SK-N-SH treated with all-trans-retinoic acid at 6 μM for 48 hours (cell line): Measurements from ENCODE around the gene RECQL5.

ENCODE experiments used
- ATAC-seq: fragments of 200-7000 bp; cut with Tn5 transposase; 3 replicates; pipeline ENCODE4 v1.9.1; 2020; ENCODE audit warnings: mild to moderate bottlenecking, moderate library complexity
- BACH2 ChIP-seq: fragments of 250-450 bp; sonication (Bioruptor Pico); IDR thresholded peaks from 2 replicates; pipeline ENCODE4 v1.9.0; 2021; ENCODE audit warnings: mild to moderate bottlenecking, borderline replicate concordance
- ESRRG ChIP-seq: fragments of 250-450 bp; sonication (Bioruptor Pico); IDR thresholded peaks from 2 replicates; pipeline ENCODE4 v1.6.1; 2021; ENCODE audit warnings: mild to moderate bottlenecking
- GLIS3 ChIP-seq: fragments of 250-450 bp; sonication (Bioruptor Pico); IDR thresholded peaks from 2 replicates; pipeline ENCODE4 v1.5.0; 2020; ENCODE audit warnings: mild to moderate bottlenecking, moderate library complexity
- ISL1 ChIP-seq: fragments of 250-450 bp; sonication (Bioruptor Pico); IDR thresholded peaks from 2 replicates; pipeline ENCODE4 v2.1.2; 2022; ENCODE audit warnings: mild to moderate bottlenecking, moderate library complexity
- OSR1 ChIP-seq: fragments of 250-450 bp; sonication (Bioruptor Pico); IDR thresholded peaks from 2 replicates; pipeline ENCODE4 v1.8.0; 2022; ENCODE audit warnings: moderate library complexity, mild to moderate bottlenecking, inconsistent platforms
- PPARA ChIP-seq: fragments of 250-450 bp; sonication (Bioruptor Pico); IDR thresholded peaks from 2 replicates; pipeline ENCODE4 v1.5.0; 2020; ENCODE audit warnings: mild to moderate bottlenecking, borderline replicate concordance
- RARB ChIP-seq: fragments of 250-450 bp; sonication (Bioruptor Pico); IDR thresholded peaks from 2 replicates; pipeline ENCODE4 v1.8.0; 2021; ENCODE audit warnings: mild to moderate bottlenecking, moderate library complexity
- SNAI2 ChIP-seq: fragments of 250-450 bp; sonication (Bioruptor Pico); IDR thresholded peaks from 2 replicates; pipeline ENCODE4 v1.5.0; 2020; ENCODE audit warnings: mild to moderate bottlenecking, moderate library complexity
- TCF4 ChIP-seq: fragments of 250-450 bp; sonication (Bioruptor Pico); IDR thresholded peaks from 2 replicates; pipeline ENCODE4 v1.8.0; 2021; ENCODE audit warnings: mild to moderate bottlenecking, moderate library complexity, borderline replicate concordance
- TOX ChIP-seq: fragments of 250-450 bp; sonication (Bioruptor Pico); IDR thresholded peaks from 2 replicates; pipeline ENCODE4 v1.8.0; 2021; ENCODE audit warnings: mild to moderate bottlenecking, moderate library complexity, borderline replicate concordance
- ZC3H10 ChIP-seq: fragments of 250-450 bp; sonication (Bioruptor Pico); IDR thresholded peaks from 2 replicates; pipeline ENCODE4 v1.5.1; 2021; ENCODE audit warnings: mild to moderate bottlenecking, moderate library complexity
- ZFP3 ChIP-seq: fragments of 250-450 bp; sonication (Bioruptor Pico); IDR thresholded peaks from 2 replicates; pipeline ENCODE4 v1.5.0; 2020; ENCODE audit warnings: mild to moderate bottlenecking, moderate library complexity
- ZFP30 ChIP-seq: fragments of 450-650 bp; formaldehyde crosslinking; IDR thresholded peaks from 2 replicates; pipeline ENCODE4 v1.5.0; 2022; ENCODE audit warnings: mild to moderate bottlenecking, moderate library complexity
- ZNF565 ChIP-seq: fragments of 450-650 bp; formaldehyde crosslinking; conservative IDR thresholded peaks from 2 replicates; pipeline ENCODE4 v1.5.0; 2020; ENCODE audit warnings: low read depth, mild to moderate bottlenecking, moderate library complexity
- ZNF70 ChIP-seq: fragments of 450-650 bp; formaldehyde crosslinking; IDR thresholded peaks from 2 replicates; pipeline ENCODE4 v1.5.0; 2020; ENCODE audit warnings: mild to moderate bottlenecking, moderate library complexity
- ZNF8 ChIP-seq: fragments of 450-650 bp; formaldehyde crosslinking; IDR thresholded peaks from 2 replicates; pipeline ENCODE4 v1.5.0; 2020; ENCODE audit warnings: mild to moderate bottlenecking, moderate library complexity
- TF ChIP-seq, protein P1 (sequence below): fragments of 250-450 bp; sonication (Bioruptor Pico); IDR thresholded peaks from 2 replicates; pipeline ENCODE4 v1.5.1; 2021; ENCODE audit warnings: mild to moderate bottlenecking, moderate library complexity
- TF ChIP-seq, protein P2 (sequence below): fragments of 250-450 bp; sonication (Bioruptor Pico); IDR thresholded peaks from 2 replicates; pipeline ENCODE4 v1.8.0; 2020; ENCODE audit warnings: mild to moderate bottlenecking, moderate library complexity, borderline replicate concordance
- TF ChIP-seq, protein P3 (sequence below): fragments of 250-450 bp; sonication (Bioruptor Pico); IDR thresholded peaks from 2 replicates; pipeline ENCODE4 v1.8.0; 2021; ENCODE audit warnings: low read depth, mild to moderate bottlenecking, moderate library complexity, borderline replicate concordance
- TF ChIP-seq, protein P4 (sequence below): fragments of 250-450 bp; sonication (Bioruptor Pico); IDR thresholded peaks from 2 replicates; pipeline ENCODE4 v1.5.0; 2020; ENCODE audit warnings: mild to moderate bottlenecking, moderate library complexity
- TF ChIP-seq, protein P5 (sequence below): fragments of 250-450 bp; sonication (Bioruptor Pico); IDR thresholded peaks from 2 replicates; pipeline ENCODE4 v1.5.1; 2020; ENCODE audit warnings: low read depth, mild to moderate bottlenecking, moderate library complexity

The RECQL5 gene

DNA sequence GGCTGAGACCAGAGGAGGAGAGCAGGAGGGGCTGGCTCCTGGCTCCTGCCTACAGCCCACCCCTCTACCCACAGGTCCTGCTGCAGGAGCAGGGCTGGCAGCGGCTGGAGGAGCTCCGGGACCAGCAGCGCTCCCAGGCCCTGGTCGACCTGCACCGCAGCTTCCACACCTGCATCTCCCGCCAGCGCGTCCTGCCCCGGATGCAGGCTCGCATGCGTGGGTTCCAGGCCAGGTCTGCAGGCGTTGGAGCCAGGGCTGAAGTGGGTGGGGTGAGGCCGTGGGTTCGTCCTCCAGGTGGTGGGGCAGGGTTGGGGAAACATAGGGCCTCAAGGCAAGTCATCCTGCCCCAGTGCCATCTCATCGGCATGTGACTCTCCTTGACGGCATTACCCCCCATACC is 61.2 kb downstream of the RECQL5 start:
- TF ChIP-seq BACH2 (CRISPR knock-in tag) = no peak
- no peak for TF ChIP-seq TOX (CRISPR knock-in tag)
- no peak for TF ChIP-seq GLIS3 (CRISPR knock-in tag)
- TF ChIP-seq, all 23 proteins: peak for 0
- no peak for ATAC-seq

DNA sequence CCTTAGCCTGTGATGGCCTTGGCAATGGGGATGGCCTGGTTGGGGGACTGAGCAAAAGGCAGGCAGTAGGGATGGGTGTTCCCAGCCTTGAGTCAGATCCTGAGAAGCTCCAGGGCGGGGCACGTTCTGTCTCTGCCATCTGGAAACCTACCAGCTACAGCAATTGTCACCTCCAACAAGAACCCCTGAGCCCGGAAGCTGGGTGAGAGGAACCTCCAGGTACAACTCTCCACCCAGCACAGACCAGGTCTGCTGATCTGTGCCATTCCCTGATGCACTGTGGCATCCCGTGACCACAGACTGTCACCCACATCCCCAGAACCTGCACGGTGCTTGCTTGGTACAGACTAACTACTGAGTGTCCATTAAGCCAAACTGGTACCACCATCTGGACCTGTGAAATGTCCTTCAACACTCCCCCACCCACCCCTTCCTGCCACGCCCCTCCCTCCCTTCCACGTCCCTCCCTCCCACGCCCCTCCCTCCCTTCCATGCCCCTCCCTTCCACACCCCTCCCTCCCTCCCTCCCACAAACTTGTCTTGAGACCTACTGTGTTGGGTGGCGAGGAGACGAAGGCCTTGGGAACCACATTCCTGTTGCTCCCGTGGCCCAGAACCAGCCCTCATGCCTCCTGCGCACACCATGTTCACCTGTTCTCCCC is 62.8 kb downstream of the RECQL5 start:
- ATAC-seq = no peak; the same call in 2 of the 3 replicates
- TF ChIP-seq ZNF8 = no peak
- TF ChIP-seq ZFP3 (CRISPR knock-in tag) = no peak
- no peak for TF ChIP-seq ISL1
- TF ChIP-seq, protein P1, sequence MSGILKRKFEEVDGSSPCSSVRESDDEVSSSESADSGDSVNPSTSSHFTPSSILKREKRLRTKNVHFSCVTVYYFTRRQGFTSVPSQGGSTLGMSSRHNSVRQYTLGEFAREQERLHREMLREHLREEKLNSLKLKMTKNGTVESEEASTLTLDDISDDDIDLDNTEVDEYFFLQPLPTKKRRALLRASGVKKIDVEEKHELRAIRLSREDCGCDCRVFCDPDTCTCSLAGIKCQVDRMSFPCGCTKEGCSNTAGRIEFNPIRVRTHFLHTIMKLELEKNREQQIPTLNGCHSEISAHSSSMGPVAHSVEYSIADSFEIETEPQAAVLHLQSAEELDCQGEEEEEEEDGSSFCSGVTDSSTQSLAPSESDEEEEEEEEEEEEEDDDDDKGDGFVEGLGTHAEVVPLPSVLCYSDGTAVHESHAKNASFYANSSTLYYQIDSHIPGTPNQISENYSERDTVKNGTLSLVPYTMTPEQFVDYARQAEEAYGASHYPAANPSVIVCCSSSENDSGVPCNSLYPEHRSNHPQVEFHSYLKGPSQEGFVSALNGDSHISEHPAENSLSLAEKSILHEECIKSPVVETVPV (CRISPR knock-in tag) = no peak
- TF ChIP-seq ZNF70 (CRISPR knock-in tag) = no peak
- TF ChIP-seq, all 23 proteins: peak for 0

DNA sequence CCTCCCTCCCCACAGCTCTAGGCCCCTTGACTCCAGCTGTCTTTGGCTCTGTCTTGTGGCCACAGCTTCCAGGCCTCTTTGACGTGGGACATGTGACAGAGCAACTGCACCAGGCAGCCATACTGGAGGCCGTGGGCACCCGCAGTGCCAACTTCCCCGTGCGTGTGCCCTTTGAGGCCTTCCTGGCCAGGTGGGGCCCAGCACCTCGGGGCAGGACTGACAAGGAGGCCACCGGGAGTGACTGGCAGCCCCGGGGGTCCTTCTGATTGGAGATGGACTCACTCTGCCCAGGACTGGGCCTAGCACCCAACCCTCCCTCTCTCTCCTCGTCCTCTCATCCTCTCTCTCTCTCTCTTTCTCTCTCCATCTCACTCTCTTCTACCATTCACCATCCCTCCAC is 63.8 kb downstream of the RECQL5 start:
- TF ChIP-seq, protein P2, sequence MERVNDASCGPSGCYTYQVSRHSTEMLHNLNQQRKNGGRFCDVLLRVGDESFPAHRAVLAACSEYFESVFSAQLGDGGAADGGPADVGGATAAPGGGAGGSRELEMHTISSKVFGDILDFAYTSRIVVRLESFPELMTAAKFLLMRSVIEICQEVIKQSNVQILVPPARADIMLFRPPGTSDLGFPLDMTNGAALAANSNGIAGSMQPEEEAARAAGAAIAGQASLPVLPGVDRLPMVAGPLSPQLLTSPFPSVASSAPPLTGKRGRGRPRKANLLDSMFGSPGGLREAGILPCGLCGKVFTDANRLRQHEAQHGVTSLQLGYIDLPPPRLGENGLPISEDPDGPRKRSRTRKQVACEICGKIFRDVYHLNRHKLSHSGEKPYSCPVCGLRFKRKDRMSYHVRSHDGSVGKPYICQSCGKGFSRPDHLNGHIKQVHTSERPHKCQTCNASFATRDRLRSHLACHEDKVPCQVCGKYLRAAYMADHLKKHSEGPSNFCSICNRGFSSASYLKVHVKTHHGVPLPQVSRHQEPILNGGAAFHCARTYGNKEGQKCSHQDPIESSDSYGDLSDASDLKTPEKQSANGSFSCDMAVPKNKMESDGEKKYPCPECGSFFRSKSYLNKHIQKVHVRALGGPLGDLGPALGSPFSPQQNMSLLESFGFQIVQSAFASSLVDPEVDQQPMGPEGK (CRISPR knock-in tag) = no peak
- TF ChIP-seq, protein P3, sequence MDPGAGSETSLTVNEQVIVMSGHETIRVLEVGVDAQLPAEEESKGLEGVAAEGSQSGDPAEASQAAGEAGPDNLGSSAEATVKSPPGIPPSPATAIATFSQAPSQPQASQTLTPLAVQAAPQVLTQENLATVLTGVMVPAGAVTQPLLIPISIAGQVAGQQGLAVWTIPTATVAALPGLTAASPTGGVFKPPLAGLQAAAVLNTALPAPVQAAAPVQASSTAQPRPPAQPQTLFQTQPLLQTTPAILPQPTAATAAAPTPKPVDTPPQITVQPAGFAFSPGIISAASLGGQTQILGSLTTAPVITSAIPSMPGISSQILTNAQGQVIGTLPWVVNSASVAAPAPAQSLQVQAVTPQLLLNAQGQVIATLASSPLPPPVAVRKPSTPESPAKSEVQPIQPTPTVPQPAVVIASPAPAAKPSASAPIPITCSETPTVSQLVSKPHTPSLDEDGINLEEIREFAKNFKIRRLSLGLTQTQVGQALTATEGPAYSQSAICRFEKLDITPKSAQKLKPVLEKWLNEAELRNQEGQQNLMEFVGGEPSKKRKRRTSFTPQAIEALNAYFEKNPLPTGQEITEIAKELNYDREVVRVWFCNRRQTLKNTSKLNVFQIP = no peak
- TF ChIP-seq TCF4 (CRISPR knock-in tag) (no peak), ZFP3 (CRISPR knock-in tag) (no peak), ZFP30 (CRISPR knock-in tag) (no peak), ZNF70 (CRISPR knock-in tag) (no peak), SNAI2 (CRISPR knock-in tag) (no peak), TOX (CRISPR knock-in tag) (no peak), ZC3H10 (CRISPR knock-in tag) (no peak), OSR1 (CRISPR knock-in tag) (no peak), PPARA (no peak), BACH2 (CRISPR knock-in tag) (no peak)
- TF ChIP-seq, protein P4, sequence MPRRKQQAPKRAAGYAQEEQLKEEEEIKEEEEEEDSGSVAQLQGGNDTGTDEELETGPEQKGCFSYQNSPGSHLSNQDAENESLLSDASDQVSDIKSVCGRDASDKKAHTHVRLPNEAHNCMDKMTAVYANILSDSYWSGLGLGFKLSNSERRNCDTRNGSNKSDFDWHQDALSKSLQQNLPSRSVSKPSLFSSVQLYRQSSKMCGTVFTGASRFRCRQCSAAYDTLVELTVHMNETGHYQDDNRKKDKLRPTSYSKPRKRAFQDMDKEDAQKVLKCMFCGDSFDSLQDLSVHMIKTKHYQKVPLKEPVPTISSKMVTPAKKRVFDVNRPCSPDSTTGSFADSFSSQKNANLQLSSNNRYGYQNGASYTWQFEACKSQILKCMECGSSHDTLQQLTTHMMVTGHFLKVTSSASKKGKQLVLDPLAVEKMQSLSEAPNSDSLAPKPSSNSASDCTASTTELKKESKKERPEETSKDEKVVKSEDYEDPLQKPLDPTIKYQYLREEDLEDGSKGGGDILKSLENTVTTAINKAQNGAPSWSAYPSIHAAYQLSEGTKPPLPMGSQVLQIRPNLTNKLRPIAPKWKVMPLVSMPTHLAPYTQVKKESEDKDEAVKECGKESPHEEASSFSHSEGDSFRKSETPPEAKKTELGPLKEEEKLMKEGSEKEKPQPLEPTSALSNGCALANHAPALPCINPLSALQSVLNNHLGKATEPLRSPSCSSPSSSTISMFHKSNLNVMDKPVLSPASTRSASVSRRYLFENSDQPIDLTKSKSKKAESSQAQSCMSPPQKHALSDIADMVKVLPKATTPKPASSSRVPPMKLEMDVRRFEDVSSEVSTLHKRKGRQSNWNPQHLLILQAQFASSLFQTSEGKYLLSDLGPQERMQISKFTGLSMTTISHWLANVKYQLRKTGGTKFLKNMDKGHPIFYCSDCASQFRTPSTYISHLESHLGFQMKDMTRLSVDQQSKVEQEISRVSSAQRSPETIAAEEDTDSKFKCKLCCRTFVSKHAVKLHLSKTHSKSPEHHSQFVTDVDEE (CRISPR knock-in tag) = no peak
- TF ChIP-seq, protein P5, sequence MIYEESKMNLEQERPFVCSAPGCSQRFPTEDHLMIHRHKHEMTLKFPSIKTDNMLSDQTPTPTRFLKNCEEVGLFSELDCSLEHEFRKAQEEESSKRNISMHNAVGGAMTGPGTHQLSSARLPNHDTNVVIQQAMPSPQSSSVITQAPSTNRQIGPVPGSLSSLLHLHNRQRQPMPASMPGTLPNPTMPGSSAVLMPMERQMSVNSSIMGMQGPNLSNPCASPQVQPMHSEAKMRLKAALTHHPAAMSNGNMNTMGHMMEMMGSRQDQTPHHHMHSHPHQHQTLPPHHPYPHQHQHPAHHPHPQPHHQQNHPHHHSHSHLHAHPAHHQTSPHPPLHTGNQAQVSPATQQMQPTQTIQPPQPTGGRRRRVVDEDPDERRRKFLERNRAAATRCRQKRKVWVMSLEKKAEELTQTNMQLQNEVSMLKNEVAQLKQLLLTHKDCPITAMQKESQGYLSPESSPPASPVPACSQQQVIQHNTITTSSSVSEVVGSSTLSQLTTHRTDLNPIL = no peak
- no peak for ATAC-seq

DNA sequence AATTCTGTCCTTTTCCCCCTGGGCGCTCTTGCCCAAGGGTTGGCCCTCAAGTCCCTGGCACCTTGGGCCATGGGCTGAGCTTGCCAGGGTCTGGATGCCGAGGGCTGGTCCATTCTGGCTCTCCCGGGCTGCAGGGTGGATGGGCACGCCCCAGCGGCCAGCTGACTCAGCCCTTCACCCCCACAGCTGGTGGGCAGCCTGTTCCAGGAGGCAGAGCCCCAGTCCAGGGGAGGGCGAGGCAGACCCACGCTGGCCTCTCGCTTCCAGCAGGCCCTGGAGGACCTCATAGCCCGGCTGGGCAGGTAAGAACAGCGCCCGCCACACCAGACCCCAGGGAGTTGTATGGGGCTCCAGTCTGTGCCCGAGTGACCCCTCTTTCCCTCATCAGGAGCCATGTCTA is 64.3 kb downstream of the RECQL5 start:
- TF ChIP-seq ZC3H10 (CRISPR knock-in tag) (no peak), ESRRG (CRISPR knock-in tag) (no peak), GLIS3 (CRISPR knock-in tag) (no peak), ZFP30 (CRISPR knock-in tag) (no peak), ZNF565 (CRISPR knock-in tag) (no peak), ISL1 (no peak), RARB (no peak)
- TF ChIP-seq, protein P3 = no peak
- TF ChIP-seq, protein P2 (CRISPR knock-in tag) = no peak
- TF ChIP-seq, protein P5 = no peak
- ATAC-seq = peak; percentile 7
